B cell (primary cell): ENCODE data around the gene SNTG2. TPM values are rescaled to one million over a fixed set of nuclear protein-coding genes. Genes with fewer than 3 reads are reported as not detected.

Experiments
- ATAC-seq: fragments of 200-7000 bp; cut with Tn5 transposase; one replicate; pipeline ENCODE4 v1.10.0; 2021; ENCODE audit warnings: low read depth, mild to moderate bottlenecking, moderate number of reproducible peaks, moderate library complexity
- CTCF ChIA-PET: fragments of 350-600 bp; sonication (Branson Sonifier 250); formaldehyde crosslinking; loops from one replicate; lab custom pipeline; 2021; ENCODE audit warnings: antibody characterized with exemption, inconsistent platforms; lab: Charles Lee
- POLR2A ChIA-PET: fragments of 350-600 bp; sonication (Branson Sonifier 250); formaldehyde crosslinking; loops from one replicate; lab custom pipeline; 2021; ENCODE audit warnings: antibody characterized with exemption; lab: Charles Lee
- DNase-seq: peaks from one replicate; pipeline ENCODE4 v3.0.0; 2013
- H2AFZ ChIP-seq: 2 replicates; pipeline ENCODE4 v1.6.1; 2012; ENCODE audit warnings: mild to moderate bottlenecking, low read depth, low read length; ENCODE audit not compliant: insufficient read depth, poor library complexity, severe bottlenecking
- H3K27ac ChIP-seq, 2 donors: 1 replicate in 1 of 2; 2 replicates in 1 of 2; pipeline ENCODE4 v1.5.1; 2012 to 2013; ENCODE audit warnings: low read length in 2 of 2, mild to moderate bottlenecking in 2 of 2, moderate library complexity in 1 of 2
- H3K27me3 ChIP-seq, 4 experiments: fragments of 200-600 bp in 1 of 4; sonication (generic) in 1 of 4; replicated peaks in 1 of 4; 1 replicate in 2 of 4; 2 replicates in 2 of 4; pipeline versions ENCODE4 v1.6.1 to v1.7.0; 2013 to 2016; ENCODE audit warnings: low read length in 3 of 4, mild to moderate bottlenecking in 2 of 4, mixed read lengths in 1 of 4, moderate library complexity in 1 of 4; ENCODE audit not compliant: insufficient read depth in 4 of 4, control insufficient read depth in 3 of 4; ENCODE audit errors: control extremely low read depth in 1 of 4
- H3K36me3 ChIP-seq, 2 experiments: replicated peaks in 1 of 2; 1 replicate in 1 of 2; 2 replicates in 1 of 2; pipeline versions ENCODE4 v1.6.1 to v1.7.1; 2013; ENCODE audit warnings: low read length in 1 of 2; ENCODE audit not compliant: insufficient read depth in 2 of 2, control insufficient read depth in 1 of 2; ENCODE audit errors: control extremely low read depth in 1 of 2, extremely low read depth in 1 of 2
- H3K4me1 ChIP-seq, 2 donors: fragments of 200-600 bp in 1 of 2; sonication (generic) in 1 of 2; 1 replicate in 1 of 2; 2 replicates in 1 of 2; pipeline versions ENCODE4 v1.5.1 to v1.6.1; 2013 to 2017; ENCODE audit warnings: low read length in 2 of 2; ENCODE audit not compliant: control insufficient read depth in 2 of 2, insufficient read depth in 2 of 2
- H3K4me2 ChIP-seq: replicated peaks from 2 replicates; pipeline ENCODE3; 2012; ENCODE audit warnings: mild to moderate bottlenecking, low read depth, low read length; ENCODE audit not compliant: poor library complexity, severe bottlenecking
- H3K4me3 ChIP-seq, 5 experiments: fragments of 200-600 bp in 1 of 5; sonication (generic) in 1 of 5; 1 replicate in 3 of 5; 2 replicates in 2 of 5; pipeline versions ENCODE4 v1.5.1 to v1.7.0; 2011 to 2016; ENCODE audit warnings: low read length in 4 of 5, mild to moderate bottlenecking in 4 of 5, low read depth in 2 of 5, control low read depth in 1 of 5, moderate library complexity in 1 of 5; ENCODE audit not compliant: insufficient read depth in 1 of 5; ENCODE audit errors: control extremely low read depth in 1 of 5, extremely low read depth in 1 of 5
- H3K79me2 ChIP-seq: fragments of 200-600 bp; sonication (generic); one replicate; pipeline ENCODE4 v1.6.0; 2016; ENCODE audit warnings: low read length; ENCODE audit not compliant: control insufficient read depth, insufficient read depth
- H3K9ac ChIP-seq: fragments of 200-600 bp; sonication (generic); 2 replicates; pipeline ENCODE4 v1.6.1; 2017; ENCODE audit warnings: mild to moderate bottlenecking, low read length, moderate library complexity
- H3K9me3 ChIP-seq, 3 donors: one replicate each; pipeline versions ENCODE4 v1.6.1 to v1.7.1; 2013; ENCODE audit warnings: low read length in 2 of 3; ENCODE audit not compliant: control insufficient read depth in 2 of 3, insufficient read depth in 1 of 3; ENCODE audit errors: control extremely low read depth in 1 of 3
- H4K20me1 ChIP-seq: 2 replicates; pipeline ENCODE4 v1.6.0; 2012; ENCODE audit warnings: mild to moderate bottlenecking, low read length; ENCODE audit not compliant: insufficient read depth, control insufficient read depth, poor library complexity, severe bottlenecking
- H3K27ac Mint-ChIP-seq: one replicate; pipeline ENCODE4 v1.8.0; 2021; ENCODE audit warnings: mixed read lengths
- H3K27me3 Mint-ChIP-seq: one replicate; pipeline ENCODE4 v1.8.0; 2021; ENCODE audit warnings: mixed read lengths
- H3K4me1 Mint-ChIP-seq: one replicate; pipeline ENCODE4 v1.8.0; 2021; ENCODE audit warnings: mixed read lengths
- H3K4me3 Mint-ChIP-seq: one replicate; pipeline ENCODE4 v1.8.0; 2021; ENCODE audit warnings: mixed read lengths
- H3K9me3 Mint-ChIP-seq: one replicate; pipeline ENCODE4 v1.8.0; 2022; ENCODE audit warnings: mixed read lengths; ENCODE audit not compliant: insufficient read depth
- CTCF ChIP-seq: fragments of 200-600 bp; IDR thresholded peaks from one replicate; pipeline ENCODE4 v1.8.0; 2022; ENCODE audit warnings: antibody characterized with exemption, mild to moderate bottlenecking
- EZH2 ChIP-seq: IDR thresholded peaks from 2 replicates; pipeline ENCODE4 v1.6.1; 2012; ENCODE audit warnings: borderline replicate concordance, low read depth, mild to moderate bottlenecking, moderate library complexity, low read length; ENCODE audit not compliant: insufficient read depth, poor library complexity, severe bottlenecking
- WGBS: methylation state at CpG from one replicate; pipeline ENCODE4 v1.1.5; 2013; ENCODE audit warnings: missing lambda C conversion rate; ENCODE audit not compliant: insufficient coverage; 5-methylcytosine and 5-hydroxymethylcytosine counted together
- intact Hi-C: fragments of 100-400 bp; cut with micrococcal nuclease; formaldehyde crosslinking; loops from one replicate; pipeline ENCODE4 v1.10.0; 2022
- polyA plus RNA-seq: library from polyadenylated mRNA; depleted of rRNA; stranded (reverse); fragments of >200 nt; gene quantifications from 2 replicates; pipeline ENCODE4 v1.2.3, GENCODE V29; 2012
- total RNA-seq, 2 donors: library from RNA; stranded (reverse); fragments of 120-200 nt in 1 of 2; gene quantifications; 1 replicate in 1 of 2; 2 replicates in 1 of 2; pipeline versions ENCODE4 v1.2.3 to v1.2.4, GENCODE V29; 2013 to 2022

Gene SNTG2
- total and polyA plus RNA-seq, 2 donors (not counting 1 experiment from before 2014, with no cell fraction given) = 2.1 to 2.4 TPM

- peaks cover 6% of the 10 kb centered on the region for H3K27me3 Mint-ChIP-seq
- no peak overlapping the region for H3K9ac ChIP-seq
- 95% methylated on average over 7 of the region's 12 CpGs for WGBS
These were observed 315.7 kb downstream of the SNTG2 start for GRCh38 chr2:1266351-1266750.

GRCh38 chr2:1268034-1268433 is 317.4 kb downstream of the SNTG2 start:
- Mint-ChIP-seq H3K27me3 (peaks cover 6% of the 10 kb centered on the region), H3K27ac (no peak overlapping the region), H3K4me1 (no peaks in the 10 kb centered on the region), H3K9me3 (no peaks in the 10 kb centered on the region), H3K4me3 (no peak overlapping the region)
- Histone ChIP-seq H4K20me1 (no peaks in the 10 kb centered on the region), H3K27ac (no peak overlapping the region), H3K79me2 (no peaks in the 10 kb centered on the region), H3K27me3 (no peaks in the 10 kb centered on the region), H3K36me3 (no peaks in the 10 kb centered on the region), H3K4me2 (no peak overlapping the region), H3K4me1 (no peaks in the 10 kb centered on the region), H2AFZ (no peak overlapping the region), H3K9ac (no peak overlapping the region), H3K9me3 (peaks cover 0 to 7% (median 0%) of the 10 kb centered on the region in 3 donors), H3K4me3 (no peak overlapping the region)
- CTCF ChIA-PET = no interaction called here
- POLR2A ChIA-PET = no interaction called here
- TF ChIP-seq EZH2 = no peak
- TF ChIP-seq CTCF = no peak
- DNase-seq (no peak), ATAC-seq (no peak)
- intact Hi-C loops = no loop called here
- no CpG with 5 or more reads among the region's 7 CpGs for WGBS

More at GRCh38 chr2:1266351-1266750, 315.7 kb downstream of the SNTG2 start:
- no peak overlapping the region for H3K4me2 ChIP-seq
- intact Hi-C loops = no loop called here
- Mint-ChIP-seq H3K9me3 (no peaks in the 10 kb centered on the region), H3K4me3 (no peak overlapping the region), H3K27ac (no peak overlapping the region), H3K4me1 (no peaks in the 10 kb centered on the region)
- DNase-seq = no peak
- ChIA-PET CTCF (no interaction called here), POLR2A (no interaction called here)
- ATAC-seq = no peak
- no peaks in the 10 kb centered on the region for H3K4me1 ChIP-seq
- TF ChIP-seq CTCF (no peak), EZH2 (no peak)
- no peaks in the 10 kb centered on the region for H3K27me3 ChIP-seq
- no peak overlapping the region for H3K4me3 ChIP-seq
- H2AFZ ChIP-seq = no peak overlapping the region
- H3K36me3 ChIP-seq = no peaks in the 10 kb centered on the region
- no peaks in the 10 kb centered on the region for H3K79me2 ChIP-seq
- H3K27ac ChIP-seq = no peak overlapping the region
- H4K20me1 ChIP-seq = no peaks in the 10 kb centered on the region
- peaks cover 0 to 7% (median 0%) of the 10 kb centered on the region in 3 donors for H3K9me3 ChIP-seq
